ENCODE measurements around the gene TESK2. TPM values are rescaled to one million over a fixed set of nuclear protein-coding genes. Genes with fewer than 3 reads are reported as not detected.

Gene TESK2
- total and polyA plus RNA-seq, 4 donors: 1.8 to 8.7 (median 3.6) TPM

GRCh38 chr1:45498279-45498678, 7.3 kb upstream of the TESK2 start:
- Histone ChIP-seq H3K27ac (ENCODE audit: low read depth in 1 of 2, low read length in 1 of 2) (no peak overlapping the region), H3K36me3 (ENCODE audit: control insufficient read depth in 4 of 4, insufficient read depth in 4 of 4, low read length in 4 of 4) (peaks cover 0 to 2% (median under 1%) of the 10 kb centered on the region in 4 donors), H3K27me3 (ENCODE audit: control insufficient read depth in 3 of 3, insufficient read depth in 3 of 3, low read length in 2 of 3) (no peaks in the 10 kb centered on the region), H3K4me3 (no peak overlapping the region), H3K9ac (ENCODE audit: insufficient read depth in 1 of 2, low read length in 2 of 2) (no peak overlapping the region), H3K9me3 (ENCODE audit: control insufficient read depth in 4 of 4, insufficient read depth in 3 of 4, low read length in 3 of 4) (no peaks in the 10 kb centered on the region), H3K4me1 (ENCODE audit: control insufficient read depth in 5 of 5, insufficient read depth in 5 of 5, low read length in 5 of 5) (peaks cover 0 to 15% (median 2%) of the 10 kb centered on the region in 5 donors)
- ATAC-seq (ENCODE audit: insufficient read depth, low FRiP score) (no peak), DNase-seq (no peak)
- TF ChIP-seq CTCF (IDR thresholded peaks at IDR 0.05; ENCODE audit: control extremely low read depth, extremely low read depth): no peak

GRCh38 chr1:45493116-45493697, 2.2 kb upstream of the TESK2 start:
- H3K4me1 ChIP-seq (ENCODE audit: control insufficient read depth in 5 of 5, insufficient read depth in 5 of 5, low read length in 5 of 5): peaks cover 0 to 8% (median 0%) of the 10 kb centered on the region in 5 donors
- H3K27me3 ChIP-seq (ENCODE audit: control insufficient read depth in 3 of 3, insufficient read depth in 3 of 3, low read length in 2 of 3): peaks cover 0 to 2% (median 0%) of the 10 kb centered on the region in 3 donors
- 71 to 77% methylated on average over 2 of the region's 2 CpGs for WGBS, 2 donors
- no peak overlapping the region for H3K9ac ChIP-seq (ENCODE audit: insufficient read depth in 1 of 2, low read length in 2 of 2)
- peak; percentile 73 for TF ChIP-seq CTCF (IDR thresholded peaks at IDR 0.05; ENCODE audit: control extremely low read depth, extremely low read depth)
- no peak overlapping the region for H3K27ac ChIP-seq (ENCODE audit: low read depth in 1 of 2, low read length in 1 of 2)
- peaks cover 0 to 2% (median 0%) of the 10 kb centered on the region in 4 donors for H3K36me3 ChIP-seq (ENCODE audit: control insufficient read depth in 4 of 4, insufficient read depth in 4 of 4, low read length in 4 of 4)
- H3K9me3 ChIP-seq (ENCODE audit: control insufficient read depth in 4 of 4, insufficient read depth in 3 of 4, low read length in 3 of 4): no peaks in the 10 kb centered on the region
- no peak overlapping the region for H3K4me3 ChIP-seq
- ATAC-seq (ENCODE audit: insufficient read depth, low FRiP score) (no peak), DNase-seq (peak; percentile 49 to 81 (median 75))

GRCh38 chr1:45492691-45493090, 1.7 kb upstream of the TESK2 start:
- Histone ChIP-seq H3K4me1 (ENCODE audit: control insufficient read depth in 5 of 5, insufficient read depth in 5 of 5, low read length in 5 of 5) (peaks cover 0 to 8% (median 0%) of the 10 kb centered on the region in 5 donors), H3K4me3 (no peak overlapping the region), H3K27ac (ENCODE audit: low read depth in 1 of 2, low read length in 1 of 2) (no peak overlapping the region), H3K36me3 (ENCODE audit: control insufficient read depth in 4 of 4, insufficient read depth in 4 of 4, low read length in 4 of 4) (peaks cover 0 to 2% (median 0%) of the 10 kb centered on the region in 4 donors), H3K9me3 (ENCODE audit: control insufficient read depth in 4 of 4, insufficient read depth in 3 of 4, low read length in 3 of 4) (no peaks in the 10 kb centered on the region), H3K27me3 (ENCODE audit: control insufficient read depth in 3 of 3, insufficient read depth in 3 of 3, low read length in 2 of 3) (peaks cover 0 to 2% (median 0%) of the 10 kb centered on the region in 3 donors), H3K9ac (ENCODE audit: insufficient read depth in 1 of 2, low read length in 2 of 2) (no peak overlapping the region)
- DNase-seq (no peak), ATAC-seq (ENCODE audit: insufficient read depth, low FRiP score) (no peak)
- no peak for TF ChIP-seq CTCF (IDR thresholded peaks at IDR 0.05; ENCODE audit: control extremely low read depth, extremely low read depth)
- WGBS, 2 donors: 80 to 90% methylated on average over 3 of the region's 3 CpGs

All from lung (tissue), 12 donors.